PC-9 (cell line): Measurements from ENCODE around the gene TOGARAM2.

ENCODE experiments used
- EZH2 ChIP-seq: fragments of 200-600 bp; sonication (generic); IDR thresholded peaks from 2 replicates; pipeline ENCODE4 v1.8.0; 2017; ENCODE audit warnings: antibody characterized with exemption, low read depth
- TF ChIP-seq, protein P1 (sequence below): fragments of 200-600 bp; sonication (generic); conservative IDR thresholded peaks from 2 replicates; pipeline ENCODE4 v1.6.1; 2017; ENCODE audit warnings: mixed run types, antibody characterized with exemption, mild to moderate bottlenecking, moderate library complexity

- TF ChIP-seq, protein P1, sequence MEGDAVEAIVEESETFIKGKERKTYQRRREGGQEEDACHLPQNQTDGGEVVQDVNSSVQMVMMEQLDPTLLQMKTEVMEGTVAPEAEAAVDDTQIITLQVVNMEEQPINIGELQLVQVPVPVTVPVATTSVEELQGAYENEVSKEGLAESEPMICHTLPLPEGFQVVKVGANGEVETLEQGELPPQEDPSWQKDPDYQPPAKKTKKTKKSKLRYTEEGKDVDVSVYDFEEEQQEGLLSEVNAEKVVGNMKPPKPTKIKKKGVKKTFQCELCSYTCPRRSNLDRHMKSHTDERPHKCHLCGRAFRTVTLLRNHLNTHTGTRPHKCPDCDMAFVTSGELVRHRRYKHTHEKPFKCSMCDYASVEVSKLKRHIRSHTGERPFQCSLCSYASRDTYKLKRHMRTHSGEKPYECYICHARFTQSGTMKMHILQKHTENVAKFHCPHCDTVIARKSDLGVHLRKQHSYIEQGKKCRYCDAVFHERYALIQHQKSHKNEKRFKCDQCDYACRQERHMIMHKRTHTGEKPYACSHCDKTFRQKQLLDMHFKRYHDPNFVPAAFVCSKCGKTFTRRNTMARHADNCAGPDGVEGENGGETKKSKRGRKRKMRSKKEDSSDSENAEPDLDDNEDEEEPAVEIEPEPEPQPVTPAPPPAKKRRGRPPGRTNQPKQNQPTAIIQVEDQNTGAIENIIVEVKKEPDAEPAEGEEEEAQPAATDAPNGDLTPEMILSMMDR, result no peak
- TF ChIP-seq EZH2, result no peak
These were observed 115.9 kb downstream of the TOGARAM2 start for GRCh38 chr2:29096969-29097368.
